GM23338 (cell line): ENCODE measurements around the gene SORCS2. TPM values are rescaled to one million over a fixed set of nuclear protein-coding genes. Genes with fewer than 3 reads are reported as not detected.

ENCODE experiments used
- ATAC-seq: fragments of 200-7000 bp; cut with Tn5 transposase; 3 replicates; pipeline ENCODE4 v1.9.1; 2020
- DNase-seq: peaks from one replicate; pipeline ENCODE4 v3.0.0-alpha.2; 2015; ENCODE audit warnings: low spot score
- H2AFZ ChIP-seq: fragments of 200-600 bp; sonication (generic); 2 replicates; pipeline ENCODE4 v1.8.0; 2016; ENCODE audit warnings: antibody characterized with exemption, mild to moderate bottlenecking, moderate library complexity
- H3F3A ChIP-seq: fragments of 200-600 bp; sonication (generic); replicated peaks from 2 replicates; pipeline ENCODE4 v1.8.0; 2017; ENCODE audit warnings: antibody characterized with exemption, mixed run types, low read depth
- H3K27ac ChIP-seq: fragments of 200-600 bp; sonication (generic); 2 replicates; pipeline ENCODE4 v1.6.1; 2016; ENCODE audit warnings: low read depth
- H3K27me3 ChIP-seq: fragments of 200-600 bp; sonication (generic); 2 replicates; pipeline ENCODE4 v1.8.0; 2016; ENCODE audit warnings: mild to moderate bottlenecking, mixed run types, moderate library complexity; ENCODE audit not compliant: insufficient read depth
- H3K36me3 ChIP-seq: fragments of 200-600 bp; sonication (generic); 2 replicates; pipeline ENCODE4 v1.8.0; 2016; ENCODE audit warnings: mild to moderate bottlenecking; ENCODE audit not compliant: insufficient read depth
- H3K4me1 ChIP-seq: fragments of 200-600 bp; sonication (generic); 2 replicates; pipeline ENCODE4 v1.8.0; 2016; ENCODE audit warnings: mild to moderate bottlenecking, moderate library complexity; ENCODE audit not compliant: insufficient read depth
- H3K4me2 ChIP-seq: fragments of 200-600 bp; sonication (generic); 2 replicates; pipeline ENCODE4 v1.7.1; 2017; ENCODE audit warnings: mixed run types
- H3K4me3 ChIP-seq: fragments of 200-600 bp; sonication (generic); 2 replicates; pipeline ENCODE4 v1.6.1; 2016; ENCODE audit warnings: mixed run types
- H3K79me2 ChIP-seq: fragments of 200-600 bp; sonication (generic); replicated peaks from 2 replicates; pipeline ENCODE4 v1.8.0; 2017; ENCODE audit warnings: mild to moderate bottlenecking; ENCODE audit not compliant: insufficient read depth
- H3K9me2 ChIP-seq: fragments of 200-600 bp; sonication (generic); 2 replicates; pipeline ENCODE4 v1.8.0; 2017; ENCODE audit not compliant: insufficient read depth
- H4K20me1 ChIP-seq: fragments of 200-600 bp; sonication (generic); replicated peaks from 2 replicates; pipeline ENCODE4 v1.8.0; 2017; ENCODE audit warnings: mild to moderate bottlenecking; ENCODE audit not compliant: insufficient read depth
- H3K27ac Mint-ChIP-seq: 2 replicates; pipeline ENCODE4 v1.8.0; 2020; ENCODE audit warnings: inconsistent platforms, mild to moderate bottlenecking, moderate library complexity, mixed read lengths
- H3K27me3 Mint-ChIP-seq: 3 replicates; pipeline ENCODE4 v1.8.0; 2022; ENCODE audit warnings: low read depth, mild to moderate bottlenecking, moderate library complexity, mixed read lengths, inconsistent platforms; ENCODE audit not compliant: insufficient read depth, poor library complexity
- H3K36me3 Mint-ChIP-seq: 3 replicates; pipeline ENCODE4 v1.8.0; 2021; ENCODE audit warnings: low read depth, mild to moderate bottlenecking, inconsistent platforms, moderate library complexity, mixed read lengths
- H3K4me1 Mint-ChIP-seq: 3 replicates; pipeline ENCODE4 v1.8.0; 2020; ENCODE audit warnings: mild to moderate bottlenecking, inconsistent platforms, mixed read lengths
- H3K4me3 Mint-ChIP-seq: 3 replicates; pipeline ENCODE4 v1.8.0; 2021; ENCODE audit warnings: moderate library complexity, mild to moderate bottlenecking, inconsistent platforms, mixed read lengths
- H3K9me3 Mint-ChIP-seq: 3 replicates; pipeline ENCODE4 v1.8.0; 2020; ENCODE audit warnings: moderate library complexity, mild to moderate bottlenecking, inconsistent platforms, mixed read lengths
- CREB1 ChIP-seq: fragments of 250-450 bp; sonication (Bioruptor Pico); IDR thresholded peaks from 2 replicates; pipeline ENCODE4 v1.5.0; 2020; ENCODE audit warnings: low read depth, mild to moderate bottlenecking, moderate library complexity
- EZH2phosphoT487 ChIP-seq: fragments of 200-600 bp; sonication (generic); IDR thresholded peaks from one replicate; pipeline ENCODE4 v1.8.1; 2018; ENCODE audit warnings: antibody characterized with exemption; ENCODE audit not compliant: unreplicated experiment
- polyA plus RNA-seq: library from polyadenylated mRNA; unstranded; fragments of >200 nt; fragmentation: Nextera tagmentation; extraction: Ambion mirVana; gene quantifications from 2 replicates; pipeline ENCODE4 v1.2.1, GENCODE V29; 2016
- total RNA-seq: library from RNA; depleted of rRNA; stranded (reverse); fragments of >200 nt; shearing (Covaris generic); gene quantifications from 2 replicates; pipeline ENCODE4 v1.2.3, GENCODE V29; 2014
- TF ChIP-seq, protein P1 (sequence below): fragments of 250-450 bp; sonication (Bioruptor Pico); IDR thresholded peaks from 2 replicates; pipeline ENCODE4 v1.5.0; 2020; ENCODE audit warnings: mild to moderate bottlenecking, moderate library complexity
- TF ChIP-seq, protein P2 (sequence below): IDR thresholded peaks from one replicate; pipeline ENCODE4 v1.6.1; 2018; ENCODE audit warnings: antibody characterized with exemption; ENCODE audit not compliant: unreplicated experiment
- TF ChIP-seq, protein P3 (sequence below), 2 experiments: fragments of 200-600 bp in 1 of 2; sonication (generic) in 1 of 2; conservative IDR thresholded peaks; 2 replicates each; pipeline versions ENCODE4 v1.5.1 to v1.6.1; 2016 to 2017; ENCODE audit warnings: antibody characterized with exemption in 2 of 2, low read depth in 2 of 2, mild to moderate bottlenecking in 2 of 2, moderate library complexity in 1 of 2
- TF ChIP-seq, protein P4 (sequence below): IDR thresholded peaks from 2 replicates; pipeline ENCODE4 v1.6.1; 2016; ENCODE audit warnings: antibody characterized with exemption

The SORCS2 gene
- total and polyA plus RNA-seq, 2 experiments from 2014 or later = 0.47 to 2.4 TPM

DNA sequence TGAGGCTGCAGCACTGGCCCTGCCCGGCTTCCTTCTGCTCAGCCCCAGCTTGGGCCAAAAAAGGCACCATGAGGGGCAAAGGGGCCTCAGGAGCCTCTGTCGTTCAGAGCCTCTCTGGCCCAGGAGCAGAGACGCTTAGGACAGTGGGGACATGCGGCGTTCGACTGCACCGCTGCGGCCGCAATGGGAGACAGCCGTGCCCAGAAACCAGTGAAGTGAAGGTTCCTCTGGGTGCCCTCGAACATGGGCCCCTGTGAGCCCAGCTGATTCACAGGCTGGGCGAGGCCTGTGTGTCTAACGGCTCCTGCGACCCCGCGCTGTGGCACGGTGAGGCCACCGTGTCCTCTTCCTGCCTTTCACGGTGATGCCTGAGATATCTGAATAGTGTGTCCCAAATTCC is 512.3 kb downstream of the SORCS2 start (continued):
- TF ChIP-seq, protein P1, sequence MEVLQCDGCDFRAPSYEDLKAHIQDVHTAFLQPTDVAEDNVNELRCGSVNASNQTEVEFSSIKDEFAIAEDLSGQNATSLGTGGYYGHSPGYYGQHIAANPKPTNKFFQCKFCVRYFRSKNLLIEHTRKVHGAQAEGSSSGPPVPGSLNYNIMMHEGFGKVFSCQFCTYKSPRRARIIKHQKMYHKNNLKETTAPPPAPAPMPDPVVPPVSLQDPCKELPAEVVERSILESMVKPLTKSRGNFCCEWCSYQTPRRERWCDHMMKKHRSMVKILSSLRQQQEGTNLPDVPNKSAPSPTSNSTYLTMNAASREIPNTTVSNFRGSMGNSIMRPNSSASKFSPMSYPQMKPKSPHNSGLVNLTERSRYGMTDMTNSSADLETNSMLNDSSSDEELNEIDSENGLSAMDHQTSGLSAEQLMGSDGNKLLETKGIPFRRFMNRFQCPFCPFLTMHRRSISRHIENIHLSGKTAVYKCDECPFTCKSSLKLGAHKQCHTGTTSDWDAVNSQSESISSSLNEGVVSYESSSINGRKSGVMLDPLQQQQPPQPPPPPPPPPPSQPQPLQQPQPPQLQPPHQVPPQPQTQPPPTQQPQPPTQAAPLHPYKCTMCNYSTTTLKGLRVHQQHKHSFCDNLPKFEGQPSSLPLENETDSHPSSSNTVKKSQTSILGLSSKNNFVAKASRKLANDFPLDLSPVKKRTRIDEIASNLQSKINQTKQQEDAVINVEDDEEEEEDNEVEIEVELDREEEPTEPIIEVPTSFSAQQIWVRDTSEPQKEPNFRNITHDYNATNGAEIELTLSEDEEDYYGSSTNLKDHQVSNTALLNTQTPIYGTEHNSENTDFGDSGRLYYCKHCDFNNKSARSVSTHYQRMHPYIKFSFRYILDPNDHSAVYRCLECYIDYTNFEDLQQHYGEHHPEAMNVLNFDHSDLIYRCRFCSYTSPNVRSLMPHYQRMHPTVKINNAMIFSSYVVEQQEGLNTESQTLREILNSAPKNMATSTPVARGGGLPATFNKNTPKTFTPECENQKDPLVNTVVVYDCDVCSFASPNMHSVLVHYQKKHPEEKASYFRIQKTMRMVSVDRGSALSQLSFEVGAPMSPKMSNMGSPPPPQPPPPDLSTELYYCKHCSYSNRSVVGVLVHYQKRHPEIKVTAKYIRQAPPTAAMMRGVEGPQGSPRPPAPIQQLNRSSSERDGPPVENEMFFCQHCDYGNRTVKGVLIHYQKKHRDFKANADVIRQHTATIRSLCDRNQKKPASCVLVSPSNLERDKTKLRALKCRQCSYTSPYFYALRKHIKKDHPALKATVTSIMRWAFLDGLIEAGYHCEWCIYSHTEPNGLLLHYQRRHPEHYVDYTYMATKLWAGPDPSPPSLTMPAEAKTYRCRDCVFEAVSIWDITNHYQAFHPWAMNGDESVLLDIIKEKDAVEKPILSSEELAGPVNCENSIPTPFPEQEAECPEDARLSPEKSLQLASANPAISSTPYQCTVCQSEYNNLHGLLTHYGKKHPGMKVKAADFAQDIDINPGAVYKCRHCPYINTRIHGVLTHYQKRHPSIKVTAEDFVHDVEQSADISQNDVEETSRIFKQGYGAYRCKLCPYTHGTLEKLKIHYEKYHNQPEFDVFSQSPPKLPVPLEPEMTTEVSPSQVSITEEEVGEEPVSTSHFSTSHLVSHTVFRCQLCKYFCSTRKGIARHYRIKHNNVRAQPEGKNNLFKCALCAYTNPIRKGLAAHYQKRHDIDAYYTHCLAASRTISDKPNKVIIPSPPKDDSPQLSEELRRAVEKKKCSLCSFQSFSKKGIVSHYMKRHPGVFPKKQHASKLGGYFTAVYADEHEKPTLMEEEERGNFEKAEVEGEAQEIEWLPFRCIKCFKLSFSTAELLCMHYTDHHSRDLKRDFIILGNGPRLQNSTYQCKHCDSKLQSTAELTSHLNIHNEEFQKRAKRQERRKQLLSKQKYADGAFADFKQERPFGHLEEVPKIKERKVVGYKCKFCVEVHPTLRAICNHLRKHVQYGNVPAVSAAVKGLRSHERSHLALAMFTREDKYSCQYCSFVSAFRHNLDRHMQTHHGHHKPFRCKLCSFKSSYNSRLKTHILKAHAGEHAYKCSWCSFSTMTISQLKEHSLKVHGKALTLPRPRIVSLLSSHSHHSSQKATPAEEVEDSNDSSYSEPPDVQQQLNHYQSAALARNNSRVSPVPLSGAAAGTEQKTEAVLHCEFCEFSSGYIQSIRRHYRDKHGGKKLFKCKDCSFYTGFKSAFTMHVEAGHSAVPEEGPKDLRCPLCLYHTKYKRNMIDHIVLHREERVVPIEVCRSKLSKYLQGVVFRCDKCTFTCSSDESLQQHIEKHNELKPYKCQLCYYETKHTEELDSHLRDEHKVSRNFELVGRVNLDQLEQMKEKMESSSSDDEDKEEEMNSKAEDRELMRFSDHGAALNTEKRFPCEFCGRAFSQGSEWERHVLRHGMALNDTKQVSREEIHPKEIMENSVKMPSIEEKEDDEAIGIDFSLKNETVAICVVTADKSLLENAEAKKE = no peak
- TF ChIP-seq, protein P2, sequence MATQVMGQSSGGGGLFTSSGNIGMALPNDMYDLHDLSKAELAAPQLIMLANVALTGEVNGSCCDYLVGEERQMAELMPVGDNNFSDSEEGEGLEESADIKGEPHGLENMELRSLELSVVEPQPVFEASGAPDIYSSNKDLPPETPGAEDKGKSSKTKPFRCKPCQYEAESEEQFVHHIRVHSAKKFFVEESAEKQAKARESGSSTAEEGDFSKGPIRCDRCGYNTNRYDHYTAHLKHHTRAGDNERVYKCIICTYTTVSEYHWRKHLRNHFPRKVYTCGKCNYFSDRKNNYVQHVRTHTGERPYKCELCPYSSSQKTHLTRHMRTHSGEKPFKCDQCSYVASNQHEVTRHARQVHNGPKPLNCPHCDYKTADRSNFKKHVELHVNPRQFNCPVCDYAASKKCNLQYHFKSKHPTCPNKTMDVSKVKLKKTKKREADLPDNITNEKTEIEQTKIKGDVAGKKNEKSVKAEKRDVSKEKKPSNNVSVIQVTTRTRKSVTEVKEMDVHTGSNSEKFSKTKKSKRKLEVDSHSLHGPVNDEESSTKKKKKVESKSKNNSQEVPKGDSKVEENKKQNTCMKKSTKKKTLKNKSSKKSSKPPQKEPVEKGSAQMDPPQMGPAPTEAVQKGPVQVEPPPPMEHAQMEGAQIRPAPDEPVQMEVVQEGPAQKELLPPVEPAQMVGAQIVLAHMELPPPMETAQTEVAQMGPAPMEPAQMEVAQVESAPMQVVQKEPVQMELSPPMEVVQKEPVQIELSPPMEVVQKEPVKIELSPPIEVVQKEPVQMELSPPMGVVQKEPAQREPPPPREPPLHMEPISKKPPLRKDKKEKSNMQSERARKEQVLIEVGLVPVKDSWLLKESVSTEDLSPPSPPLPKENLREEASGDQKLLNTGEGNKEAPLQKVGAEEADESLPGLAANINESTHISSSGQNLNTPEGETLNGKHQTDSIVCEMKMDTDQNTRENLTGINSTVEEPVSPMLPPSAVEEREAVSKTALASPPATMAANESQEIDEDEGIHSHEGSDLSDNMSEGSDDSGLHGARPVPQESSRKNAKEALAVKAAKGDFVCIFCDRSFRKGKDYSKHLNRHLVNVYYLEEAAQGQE = no peak
- TF ChIP-seq CREB1 = no peak

DNA sequence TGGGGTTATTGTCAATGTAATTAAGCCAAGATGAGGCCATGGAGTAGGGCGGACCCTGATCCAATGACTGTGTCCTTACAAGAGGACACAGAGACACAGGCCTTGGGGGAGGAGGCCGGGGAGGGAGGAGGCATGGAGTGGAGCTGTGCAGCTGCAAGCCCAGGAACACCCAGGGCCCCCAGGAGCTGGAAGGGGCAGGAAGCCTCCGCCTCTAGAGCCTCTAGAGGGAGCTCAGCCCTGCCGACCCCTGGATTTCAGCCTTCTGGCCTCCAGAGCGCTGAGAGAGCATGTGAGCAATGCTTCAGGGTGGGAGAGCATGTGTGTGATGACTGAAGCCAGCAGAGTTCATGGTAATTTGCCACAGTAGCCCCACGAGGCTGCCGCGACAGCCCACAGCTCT is 512.7 kb downstream of the SORCS2 start:
- Mint-ChIP-seq H3K4me3 (no peak overlapping the region), H3K9me3 (no peaks in the 10 kb centered on the region), H3K36me3 (no peaks in the 10 kb centered on the region), H3K27ac (no peak overlapping the region), H3K4me1 (peaks cover 7% of the 10 kb centered on the region), H3K27me3 (peaks cover 9% of the 10 kb centered on the region)
- ATAC-seq = peak; percentile 76
- H3K9me2 ChIP-seq = no peaks in the 10 kb centered on the region
- DNase-seq = peak; percentile 43
- H3K79me2 ChIP-seq = no peaks in the 10 kb centered on the region
- H2AFZ ChIP-seq = no peak overlapping the region
- H3K27me3 ChIP-seq = no peaks in the 10 kb centered on the region
- H3K4me3 ChIP-seq = no peak overlapping the region
- TF ChIP-seq, protein P3, sequence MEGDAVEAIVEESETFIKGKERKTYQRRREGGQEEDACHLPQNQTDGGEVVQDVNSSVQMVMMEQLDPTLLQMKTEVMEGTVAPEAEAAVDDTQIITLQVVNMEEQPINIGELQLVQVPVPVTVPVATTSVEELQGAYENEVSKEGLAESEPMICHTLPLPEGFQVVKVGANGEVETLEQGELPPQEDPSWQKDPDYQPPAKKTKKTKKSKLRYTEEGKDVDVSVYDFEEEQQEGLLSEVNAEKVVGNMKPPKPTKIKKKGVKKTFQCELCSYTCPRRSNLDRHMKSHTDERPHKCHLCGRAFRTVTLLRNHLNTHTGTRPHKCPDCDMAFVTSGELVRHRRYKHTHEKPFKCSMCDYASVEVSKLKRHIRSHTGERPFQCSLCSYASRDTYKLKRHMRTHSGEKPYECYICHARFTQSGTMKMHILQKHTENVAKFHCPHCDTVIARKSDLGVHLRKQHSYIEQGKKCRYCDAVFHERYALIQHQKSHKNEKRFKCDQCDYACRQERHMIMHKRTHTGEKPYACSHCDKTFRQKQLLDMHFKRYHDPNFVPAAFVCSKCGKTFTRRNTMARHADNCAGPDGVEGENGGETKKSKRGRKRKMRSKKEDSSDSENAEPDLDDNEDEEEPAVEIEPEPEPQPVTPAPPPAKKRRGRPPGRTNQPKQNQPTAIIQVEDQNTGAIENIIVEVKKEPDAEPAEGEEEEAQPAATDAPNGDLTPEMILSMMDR (conservative IDR thresholded peaks at IDR 0.05; ENCODE audit: low read depth in 2 of 2) = peak; percentile 21 to 56; a peak in 2 of 4 replicates
- TF ChIP-seq, protein P4, sequence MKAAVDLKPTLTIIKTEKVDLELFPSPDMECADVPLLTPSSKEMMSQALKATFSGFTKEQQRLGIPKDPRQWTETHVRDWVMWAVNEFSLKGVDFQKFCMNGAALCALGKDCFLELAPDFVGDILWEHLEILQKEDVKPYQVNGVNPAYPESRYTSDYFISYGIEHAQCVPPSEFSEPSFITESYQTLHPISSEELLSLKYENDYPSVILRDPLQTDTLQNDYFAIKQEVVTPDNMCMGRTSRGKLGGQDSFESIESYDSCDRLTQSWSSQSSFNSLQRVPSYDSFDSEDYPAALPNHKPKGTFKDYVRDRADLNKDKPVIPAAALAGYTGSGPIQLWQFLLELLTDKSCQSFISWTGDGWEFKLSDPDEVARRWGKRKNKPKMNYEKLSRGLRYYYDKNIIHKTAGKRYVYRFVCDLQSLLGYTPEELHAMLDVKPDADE = no peak
- TF ChIP-seq EZH2phosphoT487 = no peak
- H3K27ac ChIP-seq = no peak overlapping the region
- H3K36me3 ChIP-seq = no peaks in the 10 kb centered on the region
- H3K4me1 ChIP-seq = no peaks in the 10 kb centered on the region
- H4K20me1 ChIP-seq = no peaks in the 10 kb centered on the region
- no peaks in the 10 kb centered on the region for H3F3A ChIP-seq
- H3K4me2 ChIP-seq = no peak overlapping the region
